GM18858 (cell line): ENCODE data around the gene GJC2.
"Not testable (repeated sequence)": the region's sequence is repeated elsewhere in the genome, so short reads cannot be mapped to it uniquely, and the experiment has no call there.

Experiments
- ATAC-seq: cut with Tn5 transposase; IDR thresholded peaks from one replicate; pipeline ENCODE4 v1.9.1; 2021; ENCODE audit not compliant: unreplicated experiment

The GJC2 gene

DNA sequence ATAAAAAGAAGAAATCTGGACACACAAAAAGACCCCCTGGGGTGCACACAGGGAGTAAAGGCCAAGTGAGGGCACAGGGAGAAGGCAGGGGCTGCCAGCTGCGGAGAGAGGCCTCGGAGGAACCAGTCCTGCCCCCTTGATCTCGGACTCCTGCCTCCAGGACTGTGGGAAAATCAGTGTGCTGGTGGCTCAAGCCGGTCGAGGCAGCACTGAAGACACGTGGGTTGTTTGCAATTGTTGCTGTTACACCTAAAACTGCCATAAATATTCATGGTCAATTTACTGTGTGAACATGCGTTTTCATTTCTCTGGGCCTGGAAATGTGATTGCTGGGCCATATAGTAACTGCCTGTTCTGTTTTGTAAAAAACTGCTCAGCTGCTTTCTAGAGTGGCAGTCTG, 34.4 kb downstream of the GJC2 start:
- ATAC-seq: no peak

- no peak for ATAC-seq
Observed at GRCh38 chr1:228185641-228185965, 35.9 kb downstream of the GJC2 start.

GRCh38 chr1:228188249-228188648, 38.5 kb downstream of the GJC2 start:
- ATAC-seq: not testable (repeated sequence)

DNA sequence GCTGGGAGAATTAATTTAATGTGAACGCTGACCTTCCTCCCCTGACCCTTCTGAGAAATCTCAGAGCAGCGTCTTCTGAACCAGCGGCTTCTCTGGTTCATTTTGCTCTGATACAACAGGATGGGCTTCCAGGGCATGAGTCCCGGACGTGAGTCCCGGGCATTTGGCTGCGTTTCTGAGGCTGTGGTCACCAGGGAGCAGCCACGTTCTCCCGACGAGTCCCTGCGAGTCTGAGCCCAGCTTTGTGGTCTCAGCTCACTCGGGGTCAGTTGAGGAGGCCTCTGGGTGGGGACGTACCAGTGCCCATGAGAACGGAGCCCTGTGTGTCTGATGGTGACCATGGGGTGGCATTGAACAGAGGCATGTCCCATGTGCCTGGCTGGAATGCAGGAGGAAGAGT, 40.5 kb downstream of the GJC2 start:
- ATAC-seq: no peak

GRCh38 chr1:228190778-228191177, 41.0 kb downstream of the GJC2 start:
- no peak for ATAC-seq

DNA sequence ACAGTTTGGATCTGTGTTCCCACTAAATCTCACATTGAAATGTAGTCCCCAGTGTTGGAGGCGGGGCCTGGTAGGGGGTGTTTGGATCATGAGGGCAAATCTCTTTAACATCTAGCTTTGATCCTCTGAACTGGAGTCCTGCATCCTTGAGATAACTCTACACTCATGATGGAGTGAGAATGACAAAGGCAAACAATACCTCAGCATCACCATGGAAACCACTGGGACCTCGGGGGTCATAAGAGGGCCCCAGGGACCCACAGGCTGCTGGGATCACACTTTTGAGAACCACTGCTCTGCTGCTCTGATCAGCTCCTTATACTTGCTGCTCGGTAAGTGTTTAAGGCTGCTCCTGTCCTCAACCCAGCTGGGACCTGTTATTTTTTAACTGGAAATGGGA, 44.7 kb downstream of the GJC2 start:
- no peak for ATAC-seq

DNA sequence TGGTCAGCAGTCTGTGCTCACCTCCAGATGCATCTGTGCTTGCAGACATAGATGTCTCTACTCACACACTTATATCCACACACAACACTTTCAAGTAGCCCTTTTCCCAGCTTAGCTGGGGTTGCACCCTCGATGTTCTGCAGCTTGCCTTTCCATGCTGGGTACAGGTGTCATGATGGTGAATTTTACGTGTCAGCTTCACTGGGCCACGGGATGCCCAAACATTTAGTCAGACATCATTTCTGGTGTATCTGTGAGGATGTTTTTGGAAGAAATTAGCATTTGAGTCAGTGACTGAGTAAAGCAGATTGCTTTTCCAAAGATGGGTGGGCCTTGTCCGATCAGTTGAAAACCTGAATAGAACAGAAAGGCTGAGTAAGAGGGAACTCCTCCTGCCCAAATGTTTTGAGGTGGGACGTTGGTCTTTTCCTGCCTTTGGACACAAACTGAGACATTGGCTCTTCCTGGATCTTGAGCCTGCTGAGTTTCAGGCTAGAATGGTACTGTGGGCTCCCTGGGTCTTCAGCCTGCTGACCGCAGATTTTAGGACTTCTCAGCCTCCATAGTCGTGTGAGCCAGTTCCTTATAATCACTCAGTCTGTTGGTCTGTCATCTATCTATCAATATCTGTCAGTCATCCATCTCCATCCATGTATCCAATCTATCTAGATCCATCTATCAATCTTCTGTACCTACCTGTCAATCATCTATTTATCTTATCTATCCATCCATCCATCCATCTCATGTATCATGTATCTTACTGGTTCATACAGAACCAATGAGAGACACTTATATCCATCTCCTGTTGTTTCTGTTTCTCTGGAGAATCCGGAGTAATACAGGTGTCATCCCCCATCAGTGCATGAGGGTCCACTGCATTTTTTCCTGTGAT, 45.4 kb downstream of the GJC2 start:
- no peak for ATAC-seq

DNA sequence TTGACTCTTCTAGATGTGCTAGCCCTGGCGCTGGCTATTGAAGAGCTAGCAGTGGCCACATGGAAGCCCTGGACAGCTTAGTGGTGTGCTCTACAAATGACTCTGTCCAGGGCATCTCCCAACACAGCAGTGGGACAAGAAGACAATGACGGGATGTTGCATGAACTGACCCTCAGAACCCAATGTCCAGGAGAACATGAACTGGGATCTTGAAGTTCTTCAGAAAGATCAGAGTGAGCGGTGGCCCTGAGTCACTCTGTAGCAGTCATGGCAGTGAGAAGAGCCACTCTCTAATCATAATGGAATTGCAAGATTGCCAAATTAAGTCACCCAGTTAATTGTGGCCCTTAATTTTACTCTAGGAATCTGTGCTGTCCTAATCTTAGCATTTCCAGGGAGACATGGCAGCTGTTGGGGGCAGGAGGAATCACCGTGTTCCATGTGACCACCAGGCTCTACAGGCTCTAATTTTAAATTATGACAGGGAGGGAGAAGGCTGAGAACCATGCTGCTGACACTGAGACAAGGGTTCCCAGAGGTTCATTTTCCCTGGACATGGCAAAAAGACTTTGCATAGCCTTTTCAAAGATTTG, 47.9 kb downstream of the GJC2 start:
- ATAC-seq: no peak

- ATAC-seq: no peak
Observed at GRCh38 chr1:228198977-228199590, 49.4 kb downstream of the GJC2 start.

- ATAC-seq: no peak
Observed at GRCh38 chr1:228204958-228205357, 55.2 kb downstream of the GJC2 start.

- ATAC-seq: no peak
Observed at GRCh38 chr1:228205526-228206436, 56.1 kb downstream of the GJC2 start.

DNA sequence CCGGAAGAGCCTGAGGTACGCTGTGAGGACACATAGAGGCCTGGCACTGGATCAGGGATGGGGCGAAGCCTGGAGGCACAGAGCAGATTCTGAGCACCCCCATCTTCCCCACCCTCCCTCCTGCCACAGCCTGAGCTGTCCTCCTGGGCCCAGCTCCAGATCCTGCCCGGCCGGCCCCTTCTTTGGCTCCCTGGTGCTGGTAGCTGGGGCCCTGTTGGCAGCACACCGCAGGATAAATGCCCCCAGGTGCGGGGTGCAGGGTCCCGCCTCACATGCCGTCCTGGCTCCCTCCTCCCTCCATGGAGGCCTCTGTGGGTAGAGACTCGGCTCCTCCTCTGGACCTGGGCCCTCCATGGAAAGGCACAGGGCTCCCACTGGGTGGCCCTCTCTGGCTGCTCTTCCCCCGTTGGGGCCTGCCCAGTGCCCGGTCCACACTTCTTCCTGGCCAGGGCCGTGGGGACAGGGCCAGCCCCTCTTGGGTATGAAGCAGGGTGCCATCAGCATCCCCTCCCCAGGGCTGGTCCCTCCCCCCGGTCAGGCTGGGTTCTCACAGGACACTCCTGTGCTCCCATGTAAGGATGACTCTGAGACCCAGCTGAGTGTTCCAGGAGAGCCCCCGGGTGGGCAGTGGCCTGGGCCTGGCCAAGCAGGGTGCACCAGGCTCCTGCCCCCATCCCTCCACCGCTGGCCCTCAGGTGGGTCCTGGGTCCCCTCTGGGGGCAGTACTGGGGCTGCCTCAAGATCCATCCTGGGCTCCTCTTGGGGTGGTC, 57.0 kb downstream of the GJC2 start:
- ATAC-seq: no peak

GRCh38 chr1:228207381-228207810, 57.7 kb downstream of the GJC2 start:
- ATAC-seq: no peak

DNA sequence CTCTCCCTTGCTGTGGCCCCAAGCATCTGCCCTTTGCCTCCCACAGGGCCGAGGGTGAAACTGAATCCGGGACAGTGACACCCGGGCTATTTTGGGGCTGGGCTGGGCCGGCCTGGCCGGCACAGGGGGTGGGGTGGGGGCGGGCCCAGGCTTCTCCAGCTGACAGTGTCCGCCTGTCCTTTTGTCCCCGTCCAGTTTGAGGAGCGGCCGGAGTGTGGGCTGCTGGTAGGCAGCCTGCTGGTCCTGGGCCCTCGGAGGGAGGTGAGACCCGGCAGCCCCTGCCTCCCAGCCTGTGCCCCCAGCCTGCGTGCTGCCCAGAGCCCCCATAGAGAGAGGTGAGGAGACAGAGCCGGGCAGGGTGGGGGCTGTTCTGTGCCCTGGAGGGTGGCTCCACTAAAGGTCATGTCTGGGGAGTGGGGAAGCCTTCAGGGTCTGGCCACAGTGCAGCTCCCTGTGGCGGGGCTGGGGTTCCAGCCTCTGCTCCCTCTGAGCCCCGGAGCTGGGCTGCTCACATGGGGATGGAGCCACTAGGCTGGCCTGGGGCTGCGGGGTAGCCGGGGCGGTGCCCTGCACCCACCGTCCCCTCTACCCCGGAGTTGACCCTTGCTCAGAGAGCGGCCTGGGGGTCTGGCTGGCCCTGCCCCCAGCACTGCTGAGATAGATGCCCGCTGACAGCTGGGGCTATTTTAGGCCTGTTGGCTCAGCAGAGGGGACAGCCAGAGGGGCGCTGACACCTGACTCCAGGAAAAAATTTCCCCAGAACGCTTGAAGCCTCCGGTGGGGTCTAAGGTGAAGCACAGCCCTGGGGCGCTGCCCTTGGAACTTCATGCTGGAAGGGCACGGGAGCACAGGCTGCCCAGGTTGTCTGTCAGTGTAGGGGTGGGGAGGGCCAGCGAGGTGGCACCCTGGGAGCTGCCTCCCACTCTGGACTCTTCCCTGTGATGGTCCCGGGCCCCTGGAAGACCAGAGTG, 58.4 kb downstream of the GJC2 start, which contains the start of gene OBSCN:
OBSCN (plus strand) TSS at position 194 of the 971 bp plus-strand sequence. CDS start 3,740 bp downstream, outside the sequence.
- ATAC-seq: no peak

- ATAC-seq: no peak
Observed at GRCh38 chr1:228208831-228209551, 59.3 kb downstream of the GJC2 start.
